AG04449 (cell line): Measurements from ENCODE around the gene CIDEA.

Experiments
- CTCF ChIA-PET: fragments of 350-600 bp; formaldehyde crosslinking; extraction: SDS; loops from one replicate; lab custom pipeline; 2021; ENCODE audit warnings: antibody characterized with exemption; lab: Yijun Ruan, JAX
- POLR2A ChIA-PET: fragments of 400-600, 350-600 bp; formaldehyde crosslinking; extraction: SDS; loops from one replicate; lab custom pipeline; 2020; ENCODE audit warnings: antibody characterized with exemption, inconsistent platforms; lab: Yijun Ruan, JAX
- DNase-seq: peaks from one replicate; pipeline ENCODE4 v3.0.0-alpha.2; 2010; ENCODE audit warnings: low read depth, low spot score
- H3K4me3 ChIP-seq: 2 replicates; pipeline ENCODE4 v1.5.1; 2011; ENCODE audit warnings: low read depth, mild to moderate bottlenecking, control low read depth, low read length
- TF ChIP-seq, protein P1 (sequence below): IDR thresholded peaks from one replicate; pipeline ENCODE4 v1.5.1; 2011; ENCODE audit warnings: mild to moderate bottlenecking, moderate library complexity, low read length, control low read depth, inconsistent platforms; ENCODE audit not compliant: insufficient read depth; ENCODE audit errors: missing control alignments

CIDEA gene

DNA sequence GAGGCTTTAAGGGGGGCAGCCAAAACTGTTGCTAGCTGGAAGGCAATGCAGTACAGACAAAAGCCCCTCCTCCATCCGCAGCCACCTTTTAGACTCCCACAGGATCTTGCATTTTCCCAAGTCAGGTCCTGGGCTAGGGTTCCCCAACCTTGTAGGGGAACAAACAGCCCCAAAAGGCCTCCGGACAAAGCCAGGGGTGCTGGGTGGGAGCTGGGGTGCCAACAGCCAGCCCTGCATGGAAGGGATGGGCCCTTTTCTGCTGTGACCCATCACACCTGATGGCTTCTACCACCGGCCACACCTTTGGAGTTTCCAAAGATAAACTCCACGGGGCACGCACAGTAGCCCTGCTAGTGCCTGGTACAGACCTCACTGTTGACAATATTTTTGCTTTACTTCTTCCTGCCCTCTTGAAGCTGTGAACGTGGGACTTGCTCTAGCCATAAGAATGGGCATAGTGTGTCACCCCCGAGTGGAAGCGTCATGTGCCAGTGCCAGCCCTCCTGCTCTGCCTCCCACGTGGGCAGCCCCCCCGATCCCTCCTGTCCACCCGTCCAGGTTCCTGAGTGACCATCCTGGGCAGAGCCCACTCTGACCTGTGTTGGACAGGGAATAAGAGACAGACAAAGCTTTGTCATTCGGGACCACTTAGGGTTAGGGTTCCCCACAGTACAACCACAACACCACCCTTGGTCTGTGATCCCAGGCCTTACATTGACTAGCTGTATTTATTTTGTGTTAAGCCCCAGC is 72.7 kb downstream of the CIDEA start:
- POLR2A ChIA-PET, result interaction anchor here (1.2 to 1.4 kb wide), 2 partner anchors 11 to 19 kb away, joined by 4 to 5 read pairs; no protein-coding TSS in a partner anchor
- DNase-seq, result no peak
- no peak overlapping the region for H3K4me3 ChIP-seq
- TF ChIP-seq, protein P1, sequence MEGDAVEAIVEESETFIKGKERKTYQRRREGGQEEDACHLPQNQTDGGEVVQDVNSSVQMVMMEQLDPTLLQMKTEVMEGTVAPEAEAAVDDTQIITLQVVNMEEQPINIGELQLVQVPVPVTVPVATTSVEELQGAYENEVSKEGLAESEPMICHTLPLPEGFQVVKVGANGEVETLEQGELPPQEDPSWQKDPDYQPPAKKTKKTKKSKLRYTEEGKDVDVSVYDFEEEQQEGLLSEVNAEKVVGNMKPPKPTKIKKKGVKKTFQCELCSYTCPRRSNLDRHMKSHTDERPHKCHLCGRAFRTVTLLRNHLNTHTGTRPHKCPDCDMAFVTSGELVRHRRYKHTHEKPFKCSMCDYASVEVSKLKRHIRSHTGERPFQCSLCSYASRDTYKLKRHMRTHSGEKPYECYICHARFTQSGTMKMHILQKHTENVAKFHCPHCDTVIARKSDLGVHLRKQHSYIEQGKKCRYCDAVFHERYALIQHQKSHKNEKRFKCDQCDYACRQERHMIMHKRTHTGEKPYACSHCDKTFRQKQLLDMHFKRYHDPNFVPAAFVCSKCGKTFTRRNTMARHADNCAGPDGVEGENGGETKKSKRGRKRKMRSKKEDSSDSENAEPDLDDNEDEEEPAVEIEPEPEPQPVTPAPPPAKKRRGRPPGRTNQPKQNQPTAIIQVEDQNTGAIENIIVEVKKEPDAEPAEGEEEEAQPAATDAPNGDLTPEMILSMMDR, result no peak
- CTCF ChIA-PET, result interaction anchor here (0.6 to 4.8 kb wide), 15 partner anchors 8 to 659 kb away, joined by 3 to 79 read pairs (median 7); partner anchors contain the start of gene AFG3L2
